IPS-NIHi7 (cell line): ENCODE measurements around the gene AFAP1.

Source experiments
- DNase-seq: peaks from one replicate; pipeline ENCODE4 v3.0.0; 2012; ENCODE audit warnings: mixed read lengths; ENCODE audit errors: extremely low spot score

Gene AFAP1

DNA sequence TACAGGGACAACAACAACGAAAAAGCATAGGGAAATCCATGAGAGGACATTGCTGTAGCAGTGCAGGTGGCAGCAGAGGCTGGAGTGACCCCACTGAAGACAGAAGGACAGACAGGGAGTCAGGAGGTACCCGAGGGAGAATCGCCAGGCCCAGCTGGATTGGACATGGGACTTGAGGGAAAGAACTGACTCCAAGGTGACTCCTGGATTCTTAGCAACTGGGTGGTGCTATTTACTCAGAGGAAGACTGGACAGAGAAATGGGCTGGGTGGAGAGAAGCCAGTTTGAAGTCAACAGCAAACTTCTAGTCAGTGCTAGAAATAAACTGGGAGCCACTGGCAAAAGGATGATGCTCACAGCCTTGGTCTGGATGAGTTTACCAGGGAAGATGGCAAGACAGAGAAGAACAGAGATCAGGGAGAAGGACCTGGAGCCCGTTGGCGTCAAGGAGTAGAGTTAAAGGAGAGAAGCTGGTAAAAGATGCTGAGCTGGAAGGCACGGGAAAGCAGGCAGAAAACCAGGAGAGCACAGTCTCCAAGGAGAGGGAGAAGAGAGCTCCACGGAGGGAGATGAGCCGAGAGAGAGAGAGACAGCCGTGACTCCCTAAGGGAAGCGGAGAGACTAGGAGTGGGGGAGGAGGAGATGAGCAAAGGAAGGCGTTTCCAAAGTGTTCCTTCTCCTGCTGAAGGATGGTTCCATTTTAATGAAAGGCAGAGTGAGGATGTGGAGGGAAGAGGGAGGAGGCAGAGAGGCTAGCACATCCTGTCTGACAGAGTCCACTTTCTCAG lies 119.4 kb downstream of the AFAP1 start:
- DNase-seq = no peak

DNA sequence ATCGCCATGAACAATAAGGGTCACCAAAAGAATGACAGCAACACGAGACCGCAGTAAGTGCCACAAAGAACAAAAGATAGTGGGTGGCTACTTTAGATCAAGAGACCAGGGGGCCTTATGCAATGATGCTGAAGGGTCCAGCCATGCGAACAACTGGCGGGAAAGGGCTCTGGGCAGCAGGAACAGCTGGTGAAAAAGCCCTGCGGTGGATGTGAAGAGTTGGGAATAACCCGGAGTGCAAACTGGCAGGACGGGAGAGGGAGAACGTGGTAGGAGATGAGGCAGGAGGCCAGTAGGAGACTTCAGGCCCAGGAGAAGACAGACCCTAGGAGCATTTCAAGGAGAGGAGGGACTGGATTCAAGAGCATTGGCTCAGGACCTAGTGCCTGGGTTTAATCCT lies 120.2 kb downstream of the AFAP1 start:
- DNase-seq = no peak

DNA sequence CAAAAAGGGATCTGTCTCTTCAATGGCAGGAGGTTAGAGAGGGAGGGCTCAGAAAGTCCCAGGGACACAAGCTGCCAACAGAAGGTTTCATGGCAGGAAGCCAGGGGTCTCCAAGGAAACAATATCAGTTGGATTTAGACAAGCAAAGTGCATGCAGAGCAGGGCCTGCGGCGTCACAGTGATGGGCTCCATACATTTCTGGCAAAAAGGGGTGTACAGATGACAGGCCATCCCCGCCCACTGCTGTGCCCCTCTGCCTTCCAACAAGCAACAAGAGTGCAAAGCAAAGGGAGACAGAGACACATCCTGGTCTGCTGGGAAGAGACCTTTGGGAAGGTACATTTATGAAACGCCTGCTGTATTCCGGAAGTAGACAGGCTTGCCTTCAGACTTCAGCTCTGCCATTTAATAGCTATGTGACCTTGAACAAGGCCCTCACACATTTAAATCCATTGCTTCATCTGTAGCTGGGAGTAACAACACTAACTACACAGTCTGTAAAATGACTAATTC lies 121.2 kb downstream of the AFAP1 start:
- DNase-seq = no peak

DNA sequence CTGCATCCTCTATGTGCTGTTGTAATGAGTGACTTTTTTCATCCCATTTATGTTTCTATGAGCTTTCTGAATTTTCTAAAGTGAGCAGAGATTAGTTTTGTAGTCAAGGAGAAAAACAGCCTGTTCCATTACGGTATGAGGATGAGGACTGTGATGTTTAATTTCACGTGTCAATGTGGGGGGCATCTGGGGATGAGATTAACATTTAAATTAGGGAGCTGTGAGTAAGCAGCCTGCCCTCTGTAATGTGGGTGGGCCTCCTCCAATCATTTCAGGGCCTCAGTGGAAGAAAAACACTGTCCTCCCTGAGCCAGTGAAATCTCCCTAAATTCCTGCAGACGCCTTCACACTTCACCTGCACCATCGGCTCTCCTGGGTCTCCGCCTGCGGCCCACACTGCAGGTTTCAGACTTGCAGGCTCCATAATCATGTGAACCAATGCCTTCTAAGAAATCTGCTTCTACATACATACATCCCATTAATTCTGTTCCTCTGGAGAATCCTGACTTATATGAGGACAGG lies 121.7 kb downstream of the AFAP1 start:
- DNase-seq = no peak

DNA sequence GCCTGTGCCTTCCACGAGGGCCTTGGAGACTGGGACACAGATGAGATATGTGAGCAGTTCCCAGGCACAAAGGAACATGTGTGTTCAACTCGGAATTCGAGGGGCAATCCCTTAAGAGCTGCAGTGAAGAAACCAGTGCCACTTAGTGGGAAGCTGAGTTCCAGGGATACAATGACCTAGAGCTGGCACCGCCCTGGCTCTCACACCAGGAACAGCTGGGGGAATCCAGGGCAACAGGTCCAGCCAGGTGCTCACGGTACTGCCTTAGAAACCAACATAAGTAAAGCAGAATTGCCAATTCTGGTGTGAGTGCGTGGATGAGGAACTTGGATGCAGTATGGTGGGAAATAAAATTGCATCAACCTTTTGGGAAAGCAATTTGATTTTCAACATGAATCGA lies 122.9 kb downstream of the AFAP1 start:
- no peak for DNase-seq

DNA sequence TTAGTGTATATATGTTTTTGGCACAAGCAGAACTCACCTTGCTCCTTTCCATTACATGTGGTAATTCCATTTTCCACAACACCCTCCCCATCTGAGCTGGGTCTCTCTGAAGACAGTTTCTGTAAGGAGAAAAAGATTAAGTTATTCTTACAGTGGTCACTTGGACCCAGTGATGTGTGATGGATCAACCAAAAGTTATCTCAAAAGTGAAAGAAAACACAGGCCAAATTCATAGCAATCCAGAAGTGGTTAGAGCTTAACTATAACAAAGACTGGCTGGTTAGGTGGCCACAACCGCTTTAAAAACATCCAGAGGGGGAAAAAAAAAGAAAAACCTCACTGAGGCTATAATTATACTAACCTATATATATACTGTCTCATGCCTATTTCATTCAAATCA lies 123.7 kb downstream of the AFAP1 start:
- no peak for DNase-seq

DNA sequence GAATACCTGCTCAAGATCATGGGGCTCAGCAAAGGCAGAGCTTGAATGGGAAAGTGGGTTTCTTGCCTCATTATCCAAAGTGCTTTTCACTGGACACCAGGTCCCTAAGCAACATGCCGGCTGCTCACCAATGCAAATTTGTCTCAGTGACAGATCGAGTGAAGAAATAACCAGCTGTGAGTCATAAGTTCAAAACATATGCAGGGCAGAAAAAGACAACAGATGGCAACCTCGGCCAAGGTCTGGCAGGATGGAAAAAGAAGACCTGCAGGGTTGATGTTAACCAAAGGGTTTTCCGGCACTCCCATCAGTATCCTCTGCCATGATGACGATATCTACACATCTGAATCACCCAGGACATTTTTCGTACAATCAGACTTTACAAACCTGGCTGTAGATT lies 124.1 kb downstream of the AFAP1 start:
- DNase-seq = no peak

DNA sequence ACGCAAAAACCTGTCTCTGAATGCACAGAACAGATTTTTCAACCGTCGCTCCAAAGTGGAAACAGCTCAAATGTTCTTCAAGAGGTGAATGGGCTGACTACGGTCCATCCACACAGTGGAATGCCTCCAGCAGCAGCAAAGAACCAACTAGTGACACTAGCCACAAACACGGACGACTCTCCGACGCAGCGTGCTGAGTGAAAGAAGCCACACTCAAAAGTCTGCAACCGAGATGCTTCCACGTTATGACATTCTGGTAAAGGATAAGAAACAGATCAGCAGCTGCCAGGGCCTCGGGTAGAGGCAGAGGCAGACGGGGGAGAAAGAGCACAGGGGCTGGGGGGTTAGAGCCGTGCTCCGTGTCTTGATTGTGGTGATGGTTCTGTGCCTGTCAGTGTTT lies 125.2 kb downstream of the AFAP1 start:
- DNase-seq = no peak

DNA sequence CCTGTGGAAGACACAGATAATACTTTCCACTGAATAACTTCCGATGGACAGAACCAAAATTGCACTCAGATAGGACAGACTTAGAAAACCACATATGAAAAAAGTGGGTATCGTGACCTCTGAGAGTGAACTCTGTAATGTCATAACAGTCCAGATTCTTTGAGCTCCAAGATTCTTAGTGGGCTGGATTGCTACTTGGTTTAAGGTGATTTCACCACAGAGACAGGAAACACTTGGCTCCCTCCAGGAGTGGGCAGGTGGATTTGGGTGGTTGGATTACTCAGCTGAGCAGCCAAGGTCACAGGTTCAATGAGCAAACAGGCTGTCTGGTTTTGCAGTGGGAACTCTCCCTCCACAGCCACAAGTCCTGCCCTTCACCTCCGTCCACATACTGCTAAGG lies 126.0 kb downstream of the AFAP1 start:
- DNase-seq = no peak

DNA sequence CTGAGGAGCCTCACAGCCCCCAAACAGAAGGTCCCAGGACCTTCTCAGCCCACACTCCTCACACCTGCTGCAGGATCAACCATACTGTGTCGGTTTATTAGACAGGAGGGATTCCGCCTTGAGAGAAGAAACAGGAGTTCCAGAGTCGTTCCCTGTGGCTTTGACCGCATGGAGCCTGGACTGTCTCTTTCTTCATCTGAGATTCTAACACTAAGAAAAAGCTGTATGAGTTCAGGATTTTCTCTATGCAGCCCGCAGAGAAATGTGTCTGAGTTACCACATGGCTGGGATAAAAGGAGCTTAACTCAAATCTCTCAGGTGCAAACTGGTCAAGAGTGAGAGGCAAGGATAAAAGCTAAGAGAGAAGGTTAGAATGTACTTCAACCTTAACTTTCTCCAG lies 126.7 kb downstream of the AFAP1 start:
- no peak for DNase-seq

DNA sequence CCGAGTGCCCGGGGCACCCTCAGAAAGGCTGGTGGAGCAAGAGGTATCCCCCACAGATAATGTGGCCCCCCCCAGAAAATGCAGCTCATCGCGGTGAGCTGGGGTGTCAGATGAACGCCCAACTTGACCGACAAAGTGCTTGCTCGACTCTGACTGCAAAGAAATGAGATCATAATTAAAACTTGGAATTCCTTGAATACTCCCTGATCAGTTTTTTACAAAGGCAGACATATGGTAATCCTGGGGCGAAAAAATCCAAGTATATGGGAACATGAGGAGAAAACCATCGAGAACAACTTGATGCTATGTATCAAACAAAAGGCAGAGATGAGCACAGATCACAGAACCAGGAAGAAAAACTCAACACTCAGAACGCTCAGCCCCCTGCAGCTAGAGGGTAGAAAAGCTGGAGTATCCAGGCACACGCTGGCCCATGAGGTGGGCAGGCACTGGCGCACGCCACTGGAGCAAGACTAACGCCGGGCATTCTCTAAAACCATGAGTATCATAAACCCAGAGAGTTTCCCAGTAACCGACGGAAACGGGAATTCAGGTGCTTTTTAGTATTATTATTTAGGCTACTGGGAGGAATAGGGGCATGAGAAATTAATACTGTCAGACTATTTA lies 127.3 kb downstream of the AFAP1 start:
- no peak for DNase-seq

DNA sequence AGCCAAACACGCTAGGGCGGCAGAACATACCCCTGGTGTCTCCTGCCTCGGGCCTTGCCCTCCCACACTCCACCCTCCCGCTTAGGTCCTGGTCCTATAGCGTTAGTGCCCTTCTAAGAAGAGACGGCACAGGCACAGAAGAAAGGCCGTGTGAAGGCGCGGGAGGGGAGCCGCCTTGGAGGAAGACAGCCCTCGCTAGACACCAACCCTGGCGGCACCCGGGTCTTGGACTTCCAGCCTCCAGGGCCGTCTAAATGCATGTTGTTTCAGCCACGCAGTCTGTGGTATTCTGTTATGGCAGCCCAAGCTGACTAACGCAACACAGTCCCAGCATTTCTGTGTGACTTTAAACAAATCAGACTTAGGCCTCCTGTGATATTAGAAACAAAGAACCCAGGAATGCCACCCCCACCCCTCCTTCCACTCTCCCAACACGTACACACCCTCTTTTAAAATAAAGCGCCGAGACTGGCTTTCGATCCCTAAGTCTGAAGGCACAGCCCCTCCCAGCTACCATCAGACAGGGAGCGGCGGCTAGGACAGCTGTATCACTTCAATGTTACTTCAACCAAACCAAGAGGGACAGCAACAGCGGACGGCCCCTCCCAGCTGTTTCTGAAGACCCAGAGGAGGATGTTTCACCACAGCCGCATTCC lies 128.0 kb downstream of the AFAP1 start:
- no peak for DNase-seq

DNA sequence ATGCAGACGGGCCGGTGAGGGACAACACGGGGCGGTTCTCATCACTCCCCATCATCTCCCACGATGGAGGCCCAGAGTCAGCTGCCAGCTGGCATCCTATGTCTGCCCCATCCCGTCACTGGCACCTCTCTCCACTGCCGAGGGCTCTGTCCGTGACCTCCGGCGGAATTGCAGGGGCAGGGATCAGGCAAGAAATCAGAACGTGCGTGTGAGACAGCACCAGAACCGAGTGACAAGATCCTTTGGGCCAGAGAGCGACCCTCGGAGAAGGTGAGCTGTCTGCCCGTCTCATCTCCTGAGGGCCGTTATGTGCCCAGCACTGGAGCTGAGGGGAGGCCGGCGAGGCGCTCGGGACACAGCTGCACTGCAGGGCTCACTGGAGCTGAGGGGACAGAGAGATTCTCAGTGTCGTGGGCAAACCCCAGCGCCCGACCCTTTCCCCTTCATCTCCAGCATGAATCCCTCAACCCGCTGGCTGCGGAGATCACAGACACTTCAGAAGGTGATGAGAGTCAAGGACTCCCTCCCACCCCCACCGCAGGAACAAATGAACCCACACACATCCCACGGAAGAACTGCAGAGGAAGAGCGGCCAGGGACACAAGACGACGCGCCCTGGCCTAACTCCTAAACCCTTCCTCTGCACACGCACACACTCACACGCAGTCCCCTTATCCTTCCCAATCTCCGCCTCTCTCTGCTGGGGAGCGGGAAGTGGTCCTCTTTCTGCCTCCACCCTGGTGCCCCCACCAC lies 128.7 kb downstream of the AFAP1 start:
- no peak for DNase-seq

DNA sequence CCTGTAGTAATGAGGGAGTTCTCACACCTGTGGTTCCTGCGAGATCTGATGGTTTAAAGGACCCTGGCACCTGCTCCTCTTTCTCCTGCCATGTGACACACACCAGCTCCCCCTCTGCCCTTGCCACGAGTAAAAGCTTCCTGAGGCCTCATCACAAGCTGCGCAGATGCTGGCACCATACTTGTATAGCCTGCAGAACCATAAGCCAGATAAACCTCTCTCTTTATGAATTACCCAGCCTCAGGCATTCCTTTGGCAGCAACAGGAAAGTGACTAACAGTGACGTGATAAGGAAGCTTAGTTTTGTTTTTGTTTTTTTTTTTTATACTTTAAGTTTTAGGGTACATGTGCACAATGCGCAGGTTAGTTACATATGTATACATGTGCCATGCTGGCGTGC lies 130.9 kb downstream of the AFAP1 start:
- no peak for DNase-seq

DNA sequence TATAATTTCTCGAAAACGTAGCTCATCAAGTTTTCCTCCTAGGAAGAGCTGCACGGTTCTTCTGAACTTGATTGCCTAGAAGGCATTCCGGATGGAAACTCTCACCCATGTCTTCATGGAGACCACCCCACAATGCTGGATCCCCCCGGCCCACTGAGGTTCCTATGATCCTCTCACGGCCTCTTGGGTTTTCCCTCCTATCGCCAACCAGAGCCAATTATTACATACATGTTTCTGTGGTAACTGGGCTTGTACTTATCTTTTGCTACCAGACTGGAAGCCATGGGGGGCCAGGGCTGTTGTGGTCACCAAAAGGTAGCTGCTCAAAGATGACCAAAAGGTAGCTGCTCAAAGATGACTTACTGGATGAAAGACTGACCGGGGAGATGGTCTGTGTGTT lies 131.5 kb downstream of the AFAP1 start:
- no peak for DNase-seq

DNA sequence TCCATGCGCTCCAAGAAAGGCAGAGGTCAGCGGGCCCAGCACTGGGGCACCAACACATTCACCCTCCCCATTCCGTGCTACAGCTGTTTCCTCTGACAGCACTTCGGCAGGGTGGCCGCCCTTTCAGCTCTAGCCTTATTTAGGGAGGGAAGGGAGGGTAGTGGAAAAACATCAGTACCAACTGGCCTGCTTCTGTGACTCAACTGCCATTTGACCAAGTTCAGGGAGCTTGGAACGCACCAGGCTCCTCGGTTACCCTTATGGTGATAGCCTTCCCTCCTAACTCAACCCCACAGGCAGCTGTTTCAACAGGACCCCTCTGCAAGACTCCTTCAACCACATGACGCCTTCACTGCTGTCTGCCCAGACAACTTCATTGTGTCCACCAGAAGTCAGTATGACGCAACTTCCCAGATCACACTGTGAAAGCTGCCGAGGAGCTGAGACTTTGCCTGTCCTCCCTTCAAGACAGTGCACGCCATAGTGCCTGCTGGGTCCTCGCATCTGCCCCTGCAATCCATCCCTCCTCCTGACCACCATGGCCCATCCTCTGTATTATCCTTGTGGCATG lies 132.2 kb downstream of the AFAP1 start:
- no peak for DNase-seq

DNA sequence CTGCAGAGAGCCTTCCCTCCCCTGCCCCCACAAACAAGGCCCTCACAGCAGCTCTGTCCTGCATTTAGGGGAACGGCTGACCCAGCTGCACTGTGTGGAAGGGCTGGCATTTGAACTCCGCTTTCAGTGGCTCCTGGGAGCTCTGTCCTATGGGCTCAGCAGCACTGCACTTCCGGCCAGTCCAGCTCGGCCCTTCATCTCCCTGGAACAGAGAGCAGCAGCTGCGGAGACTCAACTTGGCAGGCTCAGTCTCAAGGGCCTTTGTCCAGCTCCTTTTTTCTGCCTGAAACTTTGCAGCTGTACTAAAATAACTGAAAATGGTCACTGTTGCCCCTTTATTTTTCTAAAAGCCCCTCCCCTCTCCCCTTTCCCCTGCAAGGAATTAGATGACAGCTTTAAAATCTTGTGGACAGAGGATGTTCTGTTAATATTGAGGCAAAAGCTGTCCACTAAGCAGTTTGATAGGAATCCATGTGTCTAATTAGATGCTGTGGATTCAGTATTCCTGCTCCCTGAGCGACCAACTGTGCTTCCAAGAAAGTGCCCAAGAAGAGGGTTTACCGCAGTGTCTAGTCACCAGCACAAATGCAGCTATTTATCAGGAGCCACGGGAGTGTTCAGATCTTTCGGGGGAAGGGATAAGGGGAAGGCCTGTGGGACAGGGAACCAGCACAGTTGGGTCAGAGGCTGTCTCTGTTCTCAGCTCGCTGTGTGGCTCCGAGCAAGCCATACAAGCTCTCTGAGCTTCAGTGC lies 133.1 kb downstream of the AFAP1 start:
- DNase-seq = no peak

DNA sequence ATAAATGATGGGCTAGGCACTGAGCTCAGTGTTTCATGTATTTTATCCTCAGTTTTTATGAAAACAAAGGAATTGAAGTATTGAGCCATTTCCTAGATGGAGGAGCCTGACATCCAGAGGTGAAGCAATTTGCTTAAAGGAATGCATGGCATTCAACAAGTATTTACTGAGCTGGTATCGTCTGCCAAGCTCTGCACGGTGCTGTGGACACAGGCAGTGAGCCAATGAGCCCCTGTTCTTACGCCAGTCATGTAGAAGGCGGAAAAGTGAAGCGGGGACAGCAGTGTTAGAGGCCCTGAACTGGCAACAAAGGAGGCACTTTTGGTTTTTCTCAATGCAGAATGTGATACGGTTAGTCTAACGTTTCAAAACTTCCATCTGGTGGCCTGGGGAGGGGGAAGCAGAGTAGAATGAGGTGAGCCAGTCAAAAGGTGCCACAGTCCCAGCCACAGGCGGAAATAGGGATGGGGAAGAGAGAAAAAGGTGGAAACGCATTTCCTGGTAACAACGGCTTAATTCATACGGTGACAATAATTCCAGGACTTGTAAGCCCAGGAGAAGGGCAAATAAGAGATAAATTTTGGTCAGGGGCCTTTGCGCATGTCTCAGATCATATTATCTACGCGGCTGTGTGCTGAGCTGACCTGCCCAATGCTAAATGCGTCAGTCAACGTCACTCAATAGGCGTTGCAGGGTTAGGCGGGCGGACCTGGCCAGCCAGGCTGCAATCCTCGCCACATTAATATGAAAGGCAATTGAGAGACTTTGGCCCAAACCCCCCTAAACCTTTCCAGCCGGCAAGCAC lies 133.9 kb downstream of the AFAP1 start:
- DNase-seq = no peak

DNA sequence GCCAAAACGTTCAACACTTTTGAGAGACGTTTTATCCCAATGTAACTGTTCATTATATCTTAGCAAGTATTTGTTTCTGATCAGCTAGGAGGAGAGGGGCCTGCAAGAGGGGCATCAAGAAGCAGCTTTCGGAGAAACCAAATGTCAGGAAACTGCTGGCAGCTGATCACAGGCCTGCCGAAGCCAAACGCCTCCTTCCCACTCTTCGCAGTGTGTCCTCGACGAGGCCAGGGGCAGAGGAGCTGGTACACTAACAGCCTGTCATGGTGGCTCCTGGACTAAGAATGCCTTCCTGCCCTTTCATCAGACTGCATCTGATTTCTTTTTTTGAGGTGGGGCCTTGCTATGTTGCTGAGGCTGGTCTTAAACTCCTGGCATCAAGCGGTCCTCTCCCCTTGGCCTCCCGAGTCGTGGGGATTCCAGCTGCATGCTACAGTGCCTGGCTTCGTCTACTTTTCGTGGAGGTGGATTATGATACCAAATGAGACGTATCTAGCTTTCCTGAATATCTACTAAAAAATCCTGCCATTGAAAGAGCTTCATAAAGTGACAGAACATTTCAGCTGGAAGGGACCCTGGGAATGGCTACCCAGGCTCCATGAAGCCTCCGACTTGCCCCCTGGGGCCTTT lies 134.8 kb downstream of the AFAP1 start:
- no peak for DNase-seq
